ENCODE data around the gene CR1. TPM values are rescaled to one million over a fixed set of nuclear protein-coding genes. Genes with fewer than 3 reads are reported as not detected.
"Not testable (repeated sequence)": the region's sequence is repeated elsewhere in the genome, so short reads cannot be mapped to it uniquely, and the experiment has no call there.

The CR1 gene
- total RNA-seq, 1 experiment from 2014 or later = 0.07 TPM

DNA sequence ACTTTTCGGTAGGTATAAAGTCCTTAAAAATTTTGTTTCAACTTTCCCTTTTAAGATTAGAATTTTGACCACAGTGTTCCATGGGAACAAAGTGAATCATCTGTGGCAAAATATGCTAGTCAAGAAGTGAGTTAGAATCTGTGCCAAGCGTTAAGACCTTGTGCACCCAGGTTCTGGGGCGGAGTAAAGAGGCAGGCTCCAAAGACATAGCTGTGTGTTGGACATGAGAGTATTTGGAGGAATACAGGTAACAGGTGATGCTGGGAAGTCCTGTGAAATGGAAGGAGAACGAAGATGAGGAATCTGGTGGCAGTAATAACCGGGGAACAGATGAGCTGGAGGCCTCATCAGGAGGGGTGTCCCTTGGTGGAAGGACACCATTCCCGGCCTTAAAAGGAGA is 138.3 kb downstream of the CR1 start:
- H3K4me1 ChIP-seq (ENCODE audit: control insufficient read depth in 1 of 2, insufficient read depth in 2 of 2, low read length in 2 of 2); H2AFZ ChIP-seq (ENCODE audit: low read depth, low read length, poor library complexity, severe bottlenecking); H3K4me3 ChIP-seq (replicated peaks in 1 of 2; ENCODE audit: low read depth in 1 of 2, low read length in 2 of 2); H3K79me2 ChIP-seq (ENCODE audit: insufficient read depth, low read length); ATAC-seq; BruUV-seq (replicated peaks); DNase-seq (ENCODE audit: low read depth, low spot score); CTCF ChIA-PET; H3K9me2 ChIP-seq (ENCODE audit: insufficient read depth); H3K9me3 ChIP-seq (ENCODE audit: control insufficient read depth in 1 of 2, insufficient read depth in 1 of 2, low read depth in 1 of 2, low read length in 2 of 2); H3K27ac ChIP-seq (ENCODE audit: low read depth, low read length); H3K4me2 ChIP-seq (ENCODE audit: low read length); H3K9ac ChIP-seq (ENCODE audit: low read length); POLR2A ChIA-PET; RAD21 ChIA-PET (ENCODE audit: low non-redundant PET in 1 of 2, low total read pairs in 2 of 2, uncharacterized antibody in 2 of 2, unreplicated experiment in 2 of 2); intact Hi-C loops (cut with micrococcal nuclease); H3K36me3 ChIP-seq (ENCODE audit: control insufficient read depth in 1 of 2, insufficient read depth in 2 of 2, low read length in 2 of 2); H3K27me3 ChIP-seq (ENCODE audit: insufficient read depth, low read length); H4K20me1 ChIP-seq (ENCODE audit: insufficient read depth): not testable (repeated sequence)

DNA sequence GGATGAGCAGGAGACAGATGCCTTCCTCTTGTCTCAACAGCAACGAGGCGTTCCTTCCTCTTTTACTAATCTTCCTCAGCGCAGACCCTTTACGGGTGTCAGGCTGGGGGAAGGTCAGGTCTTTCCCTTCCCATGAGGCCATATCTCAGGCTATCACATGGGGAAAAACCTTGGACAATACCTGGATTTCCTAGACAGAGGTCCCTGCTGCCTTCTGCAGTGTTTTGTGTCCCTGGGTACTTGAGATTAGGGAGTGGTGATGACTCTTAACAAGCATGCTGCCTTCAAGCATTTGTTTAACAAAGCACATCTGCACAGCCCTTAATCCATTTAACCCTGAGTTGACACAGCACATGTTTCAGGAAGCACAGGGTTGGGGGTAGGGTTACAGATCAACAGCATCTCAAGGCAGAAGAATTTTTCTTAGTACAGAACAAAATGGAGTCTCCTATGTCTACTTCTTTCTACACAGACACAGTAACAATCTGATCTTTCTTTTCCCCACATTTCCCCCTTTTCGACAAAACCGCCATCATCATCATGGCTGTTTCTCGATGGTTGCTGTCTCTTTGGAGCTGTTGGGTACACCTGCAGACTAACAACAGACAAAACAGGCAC is 139.7 kb downstream of the CR1 start:
- H3K79me2 ChIP-seq (ENCODE audit: insufficient read depth, low read length); RAD21 ChIA-PET (ENCODE audit: low non-redundant PET in 1 of 2, low total read pairs in 2 of 2, uncharacterized antibody in 2 of 2, unreplicated experiment in 2 of 2); H3K9me3 ChIP-seq (ENCODE audit: control insufficient read depth in 1 of 2, insufficient read depth in 1 of 2, low read depth in 1 of 2, low read length in 2 of 2); intact Hi-C loops (cut with micrococcal nuclease); H3K36me3 ChIP-seq (ENCODE audit: control insufficient read depth in 1 of 2, insufficient read depth in 2 of 2, low read length in 2 of 2); H3K4me1 ChIP-seq (ENCODE audit: control insufficient read depth in 1 of 2, insufficient read depth in 2 of 2, low read length in 2 of 2); DNase-seq (ENCODE audit: low read depth, low spot score); ATAC-seq; H4K20me1 ChIP-seq (ENCODE audit: insufficient read depth); H3K27ac ChIP-seq (ENCODE audit: low read depth, low read length); H3K27me3 ChIP-seq (ENCODE audit: insufficient read depth, low read length); CTCF ChIA-PET; H3K4me2 ChIP-seq (ENCODE audit: low read length); BruUV-seq (replicated peaks); H2AFZ ChIP-seq (ENCODE audit: low read depth, low read length, poor library complexity, severe bottlenecking); H3K9me2 ChIP-seq (ENCODE audit: insufficient read depth); H3K4me3 ChIP-seq (replicated peaks in 1 of 2; ENCODE audit: low read depth in 1 of 2, low read length in 2 of 2); POLR2A ChIA-PET; H3K9ac ChIP-seq (ENCODE audit: low read length): not testable (repeated sequence)

DNA sequence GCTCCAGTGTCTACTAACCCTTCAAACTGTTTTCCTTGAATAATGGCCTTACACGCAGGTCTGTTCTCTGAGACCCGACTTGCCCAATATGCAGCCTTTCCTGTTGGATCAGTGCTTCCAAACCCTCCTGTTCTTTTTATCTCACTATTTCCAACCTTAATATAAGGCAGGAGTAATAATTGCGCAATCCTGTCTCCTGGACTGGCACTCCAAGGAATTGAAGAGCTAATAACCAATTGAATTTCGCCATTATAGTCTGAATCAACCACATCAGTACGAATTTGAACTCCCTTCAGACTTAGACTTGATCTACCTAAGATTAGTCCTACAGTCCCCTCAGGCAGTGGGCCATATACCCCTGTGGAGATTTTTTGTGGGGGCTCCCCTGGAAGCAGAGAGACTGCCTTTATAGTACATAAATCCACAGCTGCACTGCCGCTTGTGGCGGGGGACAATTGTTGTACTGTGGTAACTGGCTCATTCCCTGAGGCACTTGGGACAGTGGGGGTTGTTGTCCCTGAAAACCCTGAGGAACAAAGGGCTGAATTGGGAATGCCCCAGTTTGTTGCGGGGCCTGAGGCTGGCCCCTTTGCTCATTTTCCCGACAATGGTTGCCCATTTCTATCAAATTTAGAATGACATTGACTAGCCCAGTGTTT is 142.7 kb downstream of the CR1 start:
- H3K9me2 ChIP-seq (ENCODE audit: insufficient read depth); H3K9me3 ChIP-seq (ENCODE audit: control insufficient read depth in 1 of 2, insufficient read depth in 1 of 2, low read depth in 1 of 2, low read length in 2 of 2); H3K4me3 ChIP-seq (replicated peaks in 1 of 2; ENCODE audit: low read depth in 1 of 2, low read length in 2 of 2); H3K4me1 ChIP-seq (ENCODE audit: control insufficient read depth in 1 of 2, insufficient read depth in 2 of 2, low read length in 2 of 2); POLR2A ChIA-PET; BruUV-seq (replicated peaks); H2AFZ ChIP-seq (ENCODE audit: low read depth, low read length, poor library complexity, severe bottlenecking); H3K36me3 ChIP-seq (ENCODE audit: control insufficient read depth in 1 of 2, insufficient read depth in 2 of 2, low read length in 2 of 2); H3K9ac ChIP-seq (ENCODE audit: low read length); RAD21 ChIA-PET (ENCODE audit: low non-redundant PET in 1 of 2, low total read pairs in 2 of 2, uncharacterized antibody in 2 of 2, unreplicated experiment in 2 of 2); DNase-seq (ENCODE audit: low read depth, low spot score); H4K20me1 ChIP-seq (ENCODE audit: insufficient read depth); H3K79me2 ChIP-seq (ENCODE audit: insufficient read depth, low read length); ATAC-seq; intact Hi-C loops (cut with micrococcal nuclease); H3K27me3 ChIP-seq (ENCODE audit: insufficient read depth, low read length); H3K27ac ChIP-seq (ENCODE audit: low read depth, low read length); H3K4me2 ChIP-seq (ENCODE audit: low read length): not testable (repeated sequence)
- CTCF ChIA-PET = interaction anchor here (0.8 kb wide), 1 partner anchor 18 kb away, joined by 3 read pairs; no protein-coding TSS in a partner anchor

- H3K27ac ChIP-seq (ENCODE audit: low read depth, low read length); ATAC-seq; BruUV-seq (replicated peaks); DNase-seq (ENCODE audit: low read depth, low spot score); intact Hi-C loops (cut with micrococcal nuclease); POLR2A ChIA-PET; H3K4me1 ChIP-seq (ENCODE audit: control insufficient read depth in 1 of 2, insufficient read depth in 2 of 2, low read length in 2 of 2); H3K9me2 ChIP-seq (ENCODE audit: insufficient read depth); H3K9me3 ChIP-seq (ENCODE audit: control insufficient read depth in 1 of 2, insufficient read depth in 1 of 2, low read depth in 1 of 2, low read length in 2 of 2); H3K79me2 ChIP-seq (ENCODE audit: insufficient read depth, low read length); H3K27me3 ChIP-seq (ENCODE audit: insufficient read depth, low read length); H3K4me2 ChIP-seq (ENCODE audit: low read length); RAD21 ChIA-PET (ENCODE audit: low non-redundant PET in 1 of 2, low total read pairs in 2 of 2, uncharacterized antibody in 2 of 2, unreplicated experiment in 2 of 2); H3K36me3 ChIP-seq (ENCODE audit: control insufficient read depth in 1 of 2, insufficient read depth in 2 of 2, low read length in 2 of 2); H3K9ac ChIP-seq (ENCODE audit: low read length); H4K20me1 ChIP-seq (ENCODE audit: insufficient read depth); H3K4me3 ChIP-seq (replicated peaks in 1 of 2; ENCODE audit: low read depth in 1 of 2, low read length in 2 of 2); H2AFZ ChIP-seq (ENCODE audit: low read depth, low read length, poor library complexity, severe bottlenecking): not testable (repeated sequence)
- CTCF ChIA-PET = interaction anchor here (0.8 kb wide), 1 partner anchor 19 kb away, joined by 3 read pairs; no protein-coding TSS in a partner anchor
These were observed 143.4 kb downstream of the CR1 start for GRCh38 chr1:207639362-207639761.

All from HCT116 (cell line).